ENCODE measurements around the gene RBM47. TPM values are rescaled to one million over a fixed set of nuclear protein-coding genes. Genes with fewer than 3 reads are reported as not detected.

RBM47 gene
- total and polyA plus RNA-seq, 9 of the 15 experiments (the other 6 are each of a cell fraction or from before 2014, with no cell fraction given): 1.4 to 6.4 (median 3.3) TPM

DNA sequence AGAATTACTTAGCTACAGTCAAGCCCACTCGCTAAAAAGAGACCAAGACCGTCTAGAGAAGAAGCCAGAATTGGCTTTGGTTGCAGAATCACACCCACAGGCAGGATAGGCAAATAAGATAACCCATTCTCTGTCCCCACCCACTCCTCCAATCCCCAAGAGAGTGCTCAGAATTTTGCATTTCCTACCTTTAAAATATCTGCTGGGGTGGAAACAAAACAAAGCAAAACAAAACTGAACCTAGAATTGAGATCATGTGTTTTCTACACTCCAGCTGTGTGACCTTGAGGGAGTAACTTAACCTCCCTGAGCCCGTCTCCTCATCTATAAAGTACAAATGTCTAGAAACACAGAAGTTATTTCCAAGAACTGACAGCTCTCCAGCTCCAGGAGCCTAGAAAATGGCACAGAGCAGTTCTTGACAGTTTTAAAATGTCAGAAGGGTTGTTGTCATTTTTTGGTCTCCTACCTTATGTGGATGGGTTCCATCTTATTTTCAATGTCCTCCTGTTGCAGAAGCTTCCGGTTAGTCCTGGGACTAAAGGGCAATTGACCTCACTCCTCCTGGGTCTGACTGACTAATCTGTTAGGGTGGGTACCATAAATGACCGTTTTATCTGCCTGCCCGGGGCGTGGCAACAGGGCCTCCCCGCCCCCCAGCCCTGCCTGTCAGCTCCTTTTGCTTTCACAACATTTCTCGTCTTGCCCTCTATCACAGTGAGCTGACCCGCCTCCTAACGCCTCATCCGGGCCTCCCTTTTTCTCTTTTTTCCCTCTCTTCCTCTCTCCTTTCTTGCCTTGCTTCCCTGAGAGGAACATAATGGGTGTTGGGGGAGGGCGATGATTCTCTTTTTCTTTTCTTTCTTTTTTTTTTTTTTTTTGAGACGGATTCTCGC, 114.0 kb downstream of the RBM47 start (continued):
- TF ChIP-seq, protein P1, sequence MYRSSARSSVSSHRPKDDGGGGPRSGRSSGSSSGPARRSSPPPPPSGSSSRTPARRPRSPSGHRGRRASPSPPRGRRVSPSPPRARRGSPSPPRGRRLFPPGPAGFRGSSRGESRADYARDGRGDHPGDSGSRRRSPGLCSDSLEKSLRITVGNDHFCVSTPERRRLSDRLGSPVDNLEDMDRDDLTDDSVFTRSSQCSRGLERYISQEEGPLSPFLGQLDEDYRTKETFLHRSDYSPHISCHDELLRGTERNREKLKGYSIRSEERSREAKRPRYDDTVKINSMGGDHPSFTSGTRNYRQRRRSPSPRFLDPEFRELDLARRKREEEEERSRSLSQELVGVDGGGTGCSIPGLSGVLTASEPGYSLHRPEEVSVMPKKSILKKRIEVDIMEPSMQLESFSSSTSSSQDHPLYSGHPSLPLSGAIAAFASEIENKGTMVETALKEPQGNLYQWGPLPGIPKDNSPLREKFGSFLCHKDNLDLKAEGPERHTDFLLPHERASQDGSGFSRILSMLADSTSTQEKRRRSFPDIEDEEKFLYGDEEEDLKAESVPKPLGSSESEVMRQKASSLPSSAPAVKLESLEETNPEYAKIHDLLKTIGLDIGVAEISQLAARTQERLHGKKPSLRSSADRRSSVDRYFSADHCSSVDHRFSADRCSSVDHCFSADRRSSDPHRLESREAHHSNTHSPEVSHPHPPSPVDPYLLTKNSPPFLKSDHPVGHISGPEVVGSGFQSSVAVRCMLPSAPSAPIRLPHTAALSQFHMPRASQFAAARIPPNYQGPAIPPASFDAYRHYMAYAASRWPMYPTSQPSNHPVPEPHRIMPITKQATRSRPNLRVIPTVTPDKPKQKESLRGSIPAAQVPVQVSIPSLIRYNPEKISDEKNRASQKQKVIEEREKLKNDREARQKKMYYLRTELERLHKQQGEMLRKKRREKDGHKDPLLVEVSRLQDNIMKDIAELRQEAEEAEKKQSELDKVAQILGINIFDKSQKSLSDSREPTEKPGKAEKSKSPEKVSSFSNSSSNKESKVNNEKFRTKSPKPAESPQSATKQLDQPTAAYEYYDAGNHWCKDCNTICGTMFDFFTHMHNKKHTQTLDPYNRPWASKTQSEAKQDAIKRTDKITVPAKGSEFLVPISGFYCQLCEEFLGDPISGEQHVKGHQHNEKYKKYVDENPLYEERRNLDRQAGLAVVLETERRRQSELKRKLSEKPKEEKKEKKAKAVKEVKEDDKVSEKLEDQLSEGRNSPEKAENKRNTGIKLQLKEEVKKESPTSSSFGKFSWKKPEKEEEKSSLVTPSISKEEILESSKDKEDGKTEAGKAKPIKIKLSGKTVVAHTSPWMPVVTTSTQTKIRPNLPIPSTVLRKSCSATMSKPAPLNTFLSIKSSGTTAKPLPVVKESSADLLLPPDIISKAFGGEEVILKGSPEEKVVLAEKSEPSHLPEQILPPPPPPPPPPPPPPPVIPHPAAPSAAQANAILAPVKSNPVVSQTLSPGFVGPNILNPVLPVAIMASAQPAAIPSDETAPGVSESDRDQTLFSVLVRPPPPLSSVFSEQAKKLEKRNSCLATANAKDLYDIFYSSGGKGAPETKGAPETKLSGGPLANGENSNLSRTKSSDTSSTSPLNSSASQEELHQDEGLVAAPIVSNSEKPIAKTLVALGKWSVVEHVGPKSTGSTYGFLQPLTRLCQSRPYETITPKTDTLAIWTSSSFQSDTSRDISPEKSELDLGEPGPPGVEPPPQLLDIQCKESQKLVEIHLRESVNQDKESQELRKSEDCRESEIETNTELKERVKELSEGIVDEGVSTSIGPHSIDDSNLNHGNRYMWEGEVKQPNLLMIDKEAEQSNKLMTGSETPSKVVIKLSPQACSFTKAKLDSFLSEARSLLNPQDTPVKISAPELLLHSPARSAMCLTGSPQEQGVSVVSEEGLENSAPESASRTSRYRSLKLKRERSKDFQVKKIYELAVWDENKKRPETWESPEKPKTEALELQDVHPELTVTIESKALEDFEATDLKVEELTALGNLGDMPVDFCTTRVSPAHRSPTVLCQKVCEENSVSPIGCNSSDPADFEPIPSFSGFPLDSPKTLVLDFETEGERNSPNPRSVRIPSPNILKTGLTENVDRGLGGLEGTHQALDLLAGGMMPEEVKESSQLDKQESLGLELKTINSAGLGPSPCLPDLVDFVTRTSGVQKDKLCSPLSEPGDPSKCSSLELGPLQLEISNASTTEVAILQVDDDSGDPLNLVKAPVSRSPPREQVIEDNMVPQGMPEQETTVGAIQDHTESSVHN (IDR thresholded peaks at IDR 0.05; ENCODE audit: borderline replicate concordance in 1 of 2, low read depth in 1 of 2): peak in 1 of 2 experiments; percentile 48; a peak in 1 of 4 replicates
- TF ChIP-seq SUPT5H (IDR thresholded peaks at IDR 0.05) (peak; percentile 67), ETV1 (tag; conservative IDR thresholded peaks at IDR 0.05; ENCODE audit: low read depth) (peak; percentile 90), TRIM28 (IDR thresholded peaks at IDR 0.05) (peak; percentile 30; the same call in 1 of the 2 replicates), FUS (optimal IDR thresholded peaks at IDR 0.05; ENCODE audit: low read depth, low read length) (no peak), CAMTA2 (CRISPR knock-in tag; conservative IDR thresholded peaks at IDR 0.05) (no peak), NBN (IDR thresholded peaks at IDR 0.05; ENCODE audit: low read depth) (no peak; the same call in 1 of the 2 replicates), ADNP (tag; IDR thresholded peaks at IDR 0.05) (peak; percentile 97), ZNF121 (CRISPR knock-in tag; conservative IDR thresholded peaks at IDR 0.05) (no peak), ZNF584 (CRISPR knock-in tag; IDR thresholded peaks at IDR 0.05; ENCODE audit: low read depth) (no peak), ZFP30 (CRISPR knock-in tag; IDR thresholded peaks at IDR 0.05; ENCODE audit: borderline replicate concordance) (no peak), SMARCC2 (IDR thresholded peaks at IDR 0.05; ENCODE audit: low read depth) (no peak; the same call in none of the 2 replicates)
- TF ChIP-seq, protein P2, sequence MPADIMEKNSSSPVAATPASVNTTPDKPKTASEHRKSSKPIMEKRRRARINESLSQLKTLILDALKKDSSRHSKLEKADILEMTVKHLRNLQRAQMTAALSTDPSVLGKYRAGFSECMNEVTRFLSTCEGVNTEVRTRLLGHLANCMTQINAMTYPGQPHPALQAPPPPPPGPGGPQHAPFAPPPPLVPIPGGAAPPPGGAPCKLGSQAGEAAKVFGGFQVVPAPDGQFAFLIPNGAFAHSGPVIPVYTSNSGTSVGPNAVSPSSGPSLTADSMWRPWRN (IDR thresholded peaks at IDR 0.05; ENCODE audit: low read depth): no peak
- TF ChIP-seq, protein P3, sequence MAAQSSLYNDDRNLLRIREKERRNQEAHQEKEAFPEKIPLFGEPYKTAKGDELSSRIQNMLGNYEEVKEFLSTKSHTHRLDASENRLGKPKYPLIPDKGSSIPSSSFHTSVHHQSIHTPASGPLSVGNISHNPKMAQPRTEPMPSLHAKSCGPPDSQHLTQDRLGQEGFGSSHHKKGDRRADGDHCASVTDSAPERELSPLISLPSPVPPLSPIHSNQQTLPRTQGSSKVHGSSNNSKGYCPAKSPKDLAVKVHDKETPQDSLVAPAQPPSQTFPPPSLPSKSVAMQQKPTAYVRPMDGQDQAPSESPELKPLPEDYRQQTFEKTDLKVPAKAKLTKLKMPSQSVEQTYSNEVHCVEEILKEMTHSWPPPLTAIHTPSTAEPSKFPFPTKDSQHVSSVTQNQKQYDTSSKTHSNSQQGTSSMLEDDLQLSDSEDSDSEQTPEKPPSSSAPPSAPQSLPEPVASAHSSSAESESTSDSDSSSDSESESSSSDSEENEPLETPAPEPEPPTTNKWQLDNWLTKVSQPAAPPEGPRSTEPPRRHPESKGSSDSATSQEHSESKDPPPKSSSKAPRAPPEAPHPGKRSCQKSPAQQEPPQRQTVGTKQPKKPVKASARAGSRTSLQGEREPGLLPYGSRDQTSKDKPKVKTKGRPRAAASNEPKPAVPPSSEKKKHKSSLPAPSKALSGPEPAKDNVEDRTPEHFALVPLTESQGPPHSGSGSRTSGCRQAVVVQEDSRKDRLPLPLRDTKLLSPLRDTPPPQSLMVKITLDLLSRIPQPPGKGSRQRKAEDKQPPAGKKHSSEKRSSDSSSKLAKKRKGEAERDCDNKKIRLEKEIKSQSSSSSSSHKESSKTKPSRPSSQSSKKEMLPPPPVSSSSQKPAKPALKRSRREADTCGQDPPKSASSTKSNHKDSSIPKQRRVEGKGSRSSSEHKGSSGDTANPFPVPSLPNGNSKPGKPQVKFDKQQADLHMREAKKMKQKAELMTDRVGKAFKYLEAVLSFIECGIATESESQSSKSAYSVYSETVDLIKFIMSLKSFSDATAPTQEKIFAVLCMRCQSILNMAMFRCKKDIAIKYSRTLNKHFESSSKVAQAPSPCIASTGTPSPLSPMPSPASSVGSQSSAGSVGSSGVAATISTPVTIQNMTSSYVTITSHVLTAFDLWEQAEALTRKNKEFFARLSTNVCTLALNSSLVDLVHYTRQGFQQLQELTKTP (IDR thresholded peaks at IDR 0.05; ENCODE audit: low read depth in 1 of 2, partially characterized antibody in 2 of 2): peak in 1 of 2 experiments; percentile 10
